ENCODE measurements around the gene GMPR2. TPM values are rescaled to one million over a fixed set of nuclear protein-coding genes. Genes with fewer than 3 reads are reported as not detected.
"Not testable (repeated sequence)": the region's sequence is repeated elsewhere in the genome, so short reads cannot be mapped to it uniquely, and the experiment has no call there.

The GMPR2 gene
- total RNA-seq, 1 donor from 2014 or later = 66.2 TPM

- Mint-ChIP-seq H3K27ac (ENCODE audit: unreplicated experiment) (no peak overlapping the region), H3K4me1 (peaks cover 16% of the 10 kb centered on the region), H3K27me3 (ENCODE audit: low read depth) (no peaks in the 10 kb centered on the region), H3K9me3 (no peaks in the 10 kb centered on the region), H3K4me3 (no peak overlapping the region), H3K36me3 (ENCODE audit: low read depth) (peaks cover 5% of the 10 kb centered on the region)
- no peak for DNase-seq (ENCODE audit: low read depth, low spot score)
- no peak for TF ChIP-seq CTCF (conservative IDR thresholded peaks at IDR 0.05)
Observed at GRCh38 chr14:24219080-24219479, 13.6 kb upstream of the GMPR2 start.

DNA sequence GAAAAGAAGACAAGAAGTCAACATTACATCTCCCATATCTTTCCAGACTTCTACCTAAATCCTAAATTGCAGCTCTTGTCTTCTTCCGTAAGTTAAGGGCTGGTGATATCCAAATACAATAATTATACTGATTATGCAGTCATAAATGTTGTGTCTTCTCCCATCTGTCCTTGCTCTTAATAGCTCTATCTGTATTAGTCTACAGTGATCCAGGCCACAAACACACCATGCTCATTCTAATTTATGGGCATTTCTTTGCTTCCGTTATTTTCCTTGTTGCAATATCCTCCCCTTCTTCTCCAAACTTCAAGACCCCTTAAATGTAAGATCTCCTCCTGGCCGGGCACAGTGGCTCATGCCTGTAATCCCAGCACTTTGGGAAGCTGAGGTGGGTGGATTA, 13.2 kb upstream of the GMPR2 start:
- Mint-ChIP-seq H3K36me3 (ENCODE audit: low read depth) (peaks cover 2% of the 10 kb centered on the region), H3K4me1 (peaks cover 12% of the 10 kb centered on the region), H3K27ac (ENCODE audit: unreplicated experiment) (no peak overlapping the region), H3K4me3 (no peak overlapping the region), H3K9me3 (no peaks in the 10 kb centered on the region), H3K27me3 (ENCODE audit: low read depth) (no peaks in the 10 kb centered on the region)
- TF ChIP-seq CTCF (conservative IDR thresholded peaks at IDR 0.05) = no peak
- no peak for DNase-seq (ENCODE audit: low read depth, low spot score)

- not testable (repeated sequence) for H3K4me3 Mint-ChIP-seq; H3K27ac Mint-ChIP-seq (ENCODE audit: unreplicated experiment); H3K4me1 Mint-ChIP-seq; H3K27me3 Mint-ChIP-seq (ENCODE audit: low read depth); DNase-seq (ENCODE audit: low read depth, low spot score); H3K36me3 Mint-ChIP-seq (ENCODE audit: low read depth); H3K9me3 Mint-ChIP-seq
Observed at GRCh38 chr14:24222987-24223386, 9.7 kb upstream of the GMPR2 start.

DNA sequence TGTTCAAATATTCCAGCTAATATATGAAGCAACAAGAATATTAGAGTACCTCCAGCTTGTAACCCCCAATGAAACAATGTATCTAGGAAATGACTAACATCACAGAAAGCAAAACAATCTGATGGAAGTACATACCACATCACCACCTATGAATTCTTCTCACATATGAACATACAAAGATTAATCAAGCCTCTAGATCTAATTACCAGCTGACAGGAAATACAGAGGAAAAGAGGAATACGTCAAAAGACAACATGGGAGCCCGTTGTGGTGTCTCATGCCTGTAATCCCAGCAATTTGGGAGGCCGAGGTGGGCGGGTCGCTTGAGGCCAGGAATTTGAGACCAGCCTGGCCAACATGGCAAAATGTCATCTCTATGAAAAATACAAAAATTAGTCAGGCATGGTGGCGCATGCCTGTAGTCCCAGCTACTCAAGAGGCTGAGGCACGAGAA, 8.1 kb upstream of the GMPR2 start:
- Mint-ChIP-seq H3K4me1 (peaks cover 5% of the 10 kb centered on the region), H3K36me3 (ENCODE audit: low read depth) (no peaks in the 10 kb centered on the region), H3K27ac (ENCODE audit: unreplicated experiment) (no peak overlapping the region), H3K27me3 (ENCODE audit: low read depth) (no peaks in the 10 kb centered on the region), H3K9me3 (no peaks in the 10 kb centered on the region), H3K4me3 (peak overlapping the region; percentile 6)
- no peak for TF ChIP-seq CTCF (conservative IDR thresholded peaks at IDR 0.05)
- no peak for DNase-seq (ENCODE audit: low read depth, low spot score)

- peaks cover 12% of the 10 kb centered on the region for H3K4me1 Mint-ChIP-seq
- no peak for DNase-seq (ENCODE audit: low read depth, low spot score)
- no peak overlapping the region for H3K27ac Mint-ChIP-seq (ENCODE audit: unreplicated experiment)
- H3K36me3 Mint-ChIP-seq (ENCODE audit: low read depth) = no peaks in the 10 kb centered on the region
- no peaks in the 10 kb centered on the region for H3K27me3 Mint-ChIP-seq (ENCODE audit: low read depth)
- H3K4me3 Mint-ChIP-seq = no peak overlapping the region
- no peak for TF ChIP-seq CTCF (conservative IDR thresholded peaks at IDR 0.05)
- no peaks in the 10 kb centered on the region for H3K9me3 Mint-ChIP-seq
Observed at GRCh38 chr14:24226473-24226872, 6.3 kb upstream of the GMPR2 start.

DNA sequence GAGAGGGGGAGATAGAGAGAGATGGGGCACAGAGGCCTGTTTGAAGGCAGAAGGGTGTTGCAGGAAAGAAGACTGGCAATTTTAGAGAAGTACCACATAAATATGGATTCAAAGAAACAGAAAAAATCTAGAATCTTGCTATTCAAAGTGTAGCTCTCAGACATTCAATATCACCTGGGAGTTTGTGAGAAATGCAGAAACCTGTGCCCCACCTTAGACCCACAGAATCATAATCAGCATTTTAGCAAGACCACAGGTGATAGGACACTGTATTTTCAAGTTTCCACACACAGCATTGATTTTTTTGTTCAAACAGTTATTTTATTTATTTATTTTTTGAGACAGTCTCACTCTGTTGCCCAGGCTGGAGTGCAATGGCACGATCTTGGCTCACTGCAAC, 3.8 kb upstream of the GMPR2 start:
- H3K27me3 Mint-ChIP-seq (ENCODE audit: low read depth) = no peaks in the 10 kb centered on the region
- H3K4me1 Mint-ChIP-seq = peaks cover 35% of the 10 kb centered on the region
- H3K4me3 Mint-ChIP-seq = peak overlapping the region; percentile 15
- no peaks in the 10 kb centered on the region for H3K36me3 Mint-ChIP-seq (ENCODE audit: low read depth)
- TF ChIP-seq CTCF (conservative IDR thresholded peaks at IDR 0.05) = no peak
- H3K9me3 Mint-ChIP-seq = no peaks in the 10 kb centered on the region
- no peak for DNase-seq (ENCODE audit: low read depth, low spot score)
- no peak overlapping the region for H3K27ac Mint-ChIP-seq (ENCODE audit: unreplicated experiment)
